ENCODE results near the gene LRMDA. TPM values are rescaled to one million over a fixed set of nuclear protein-coding genes. Genes with fewer than 3 reads are reported as not detected.
A peak's percentile ranks its signal among the peaks of the same experiment; 100 is the strongest.

Gene LRMDA
- total RNA-seq, 4 donors from 2014 or later = 2.2 to 7.8 (median 4.5) TPM

DNA sequence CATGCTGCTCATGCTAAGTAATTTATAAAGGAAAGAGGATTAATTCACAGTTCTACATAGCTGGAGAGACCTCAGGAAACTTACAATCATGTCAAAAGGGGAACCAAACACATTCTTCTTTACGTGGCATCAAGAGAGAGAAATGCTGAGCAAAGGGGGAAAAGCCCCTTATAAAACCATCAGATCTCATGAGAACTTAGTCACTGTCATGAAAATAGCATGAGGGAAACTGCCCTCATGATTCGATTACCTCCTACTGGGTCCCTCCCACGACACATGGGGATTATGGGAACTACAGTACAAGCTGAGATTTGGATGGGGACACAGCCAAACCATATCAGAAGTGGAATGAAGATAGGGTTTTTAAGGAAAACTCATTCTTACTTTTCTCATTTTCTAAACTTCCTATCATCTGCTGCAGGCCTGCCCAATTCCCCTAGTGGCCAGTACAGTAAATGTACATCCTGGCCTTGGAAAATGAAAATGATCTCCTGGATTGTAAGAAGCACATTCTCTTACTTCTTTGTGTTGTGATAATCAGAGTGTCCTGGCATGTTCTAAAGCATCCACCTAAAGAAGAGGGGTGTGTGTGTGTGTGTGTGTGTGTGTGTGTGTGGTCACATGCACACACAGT, 421.5 kb downstream of the LRMDA start:
- TF ChIP-seq POLR2AphosphoS5 (IDR thresholded peaks at IDR 0.05) = no peak
- TF ChIP-seq, protein P1, sequence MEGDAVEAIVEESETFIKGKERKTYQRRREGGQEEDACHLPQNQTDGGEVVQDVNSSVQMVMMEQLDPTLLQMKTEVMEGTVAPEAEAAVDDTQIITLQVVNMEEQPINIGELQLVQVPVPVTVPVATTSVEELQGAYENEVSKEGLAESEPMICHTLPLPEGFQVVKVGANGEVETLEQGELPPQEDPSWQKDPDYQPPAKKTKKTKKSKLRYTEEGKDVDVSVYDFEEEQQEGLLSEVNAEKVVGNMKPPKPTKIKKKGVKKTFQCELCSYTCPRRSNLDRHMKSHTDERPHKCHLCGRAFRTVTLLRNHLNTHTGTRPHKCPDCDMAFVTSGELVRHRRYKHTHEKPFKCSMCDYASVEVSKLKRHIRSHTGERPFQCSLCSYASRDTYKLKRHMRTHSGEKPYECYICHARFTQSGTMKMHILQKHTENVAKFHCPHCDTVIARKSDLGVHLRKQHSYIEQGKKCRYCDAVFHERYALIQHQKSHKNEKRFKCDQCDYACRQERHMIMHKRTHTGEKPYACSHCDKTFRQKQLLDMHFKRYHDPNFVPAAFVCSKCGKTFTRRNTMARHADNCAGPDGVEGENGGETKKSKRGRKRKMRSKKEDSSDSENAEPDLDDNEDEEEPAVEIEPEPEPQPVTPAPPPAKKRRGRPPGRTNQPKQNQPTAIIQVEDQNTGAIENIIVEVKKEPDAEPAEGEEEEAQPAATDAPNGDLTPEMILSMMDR (IDR thresholded peaks at IDR 0.05) = peak in 3 of 5 experiments; percentile 13 to 34 (median 23)
- WGBS, 2 donors (ENCODE audit: low coverage in 1 of 2) = 50 to 60% methylated on average over 1 to 3 of the region's 3 CpGs

GRCh38 chr10:75857269-75857846, 425.9 kb downstream of the LRMDA start:
- no peak overlapping the region for H3K4me3 ChIP-seq
- no peaks in the 10 kb centered on the region for H3K9me3 ChIP-seq
- H3K27ac ChIP-seq = no peak overlapping the region
- no peaks in the 10 kb centered on the region for H3K36me3 ChIP-seq
- TF ChIP-seq POLR2A (IDR thresholded peaks at IDR 0.05) = no peak
- TF ChIP-seq, protein P1 (IDR thresholded peaks at IDR 0.05) = no peak
- no peak for TF ChIP-seq EP300 (IDR thresholded peaks at IDR 0.05; ENCODE audit: low read depth)
- no peak for TF ChIP-seq POLR2AphosphoS5 (IDR thresholded peaks at IDR 0.05)
- no peaks in the 10 kb centered on the region for H3K4me1 ChIP-seq
- 71 to 72% methylated on average over 3 to 5 of the region's 5 CpGs for WGBS, 2 donors (ENCODE audit: low coverage in 1 of 2)
- intact Hi-C loops (cut with DNase I; ENCODE audit: low total_unique reads) = no loop called here
- in situ Hi-C loops (cut with MboI; ENCODE audit: low pct_ligation_motif_present in 1 of 4, low pct_unique_long_range_greater_than_20kb in 1 of 4, low sequenced_read_pairs in 3 of 4) = no loop called here
- no peak for DNase-seq
- no peaks in the 10 kb centered on the region for H3K27me3 ChIP-seq

More for the DNA sequence above, 421.5 kb downstream of the LRMDA start:
- in situ Hi-C loops (cut with MboI; ENCODE audit: low pct_ligation_motif_present in 1 of 4, low pct_unique_long_range_greater_than_20kb in 1 of 4, low sequenced_read_pairs in 3 of 4) = no loop called here
- no peaks in the 10 kb centered on the region for H3K27me3 ChIP-seq
- H3K27ac ChIP-seq = no peak overlapping the region
- intact Hi-C loops (cut with DNase I; ENCODE audit: low total_unique reads) = no loop called here
- no peak overlapping the region for H3K4me3 ChIP-seq
- no peaks in the 10 kb centered on the region for H3K9me3 ChIP-seq
- H3K36me3 ChIP-seq = no peaks in the 10 kb centered on the region
- no peak for DNase-seq
- no peaks in the 10 kb centered on the region for H3K4me1 ChIP-seq

GRCh38 chr10:75857896-75858295, 426.5 kb downstream of the LRMDA start:
- no peaks in the 10 kb centered on the region for H3K27me3 ChIP-seq
- no peak overlapping the region for H3K4me3 ChIP-seq
- no peaks in the 10 kb centered on the region for H3K9me3 ChIP-seq
- no peak overlapping the region for H3K27ac ChIP-seq
- intact Hi-C loops (cut with DNase I; ENCODE audit: low total_unique reads) (no loop called here), in situ Hi-C loops (cut with MboI; ENCODE audit: low pct_ligation_motif_present in 1 of 4, low pct_unique_long_range_greater_than_20kb in 1 of 4, low sequenced_read_pairs in 3 of 4) (no loop called here)
- no peak for DNase-seq
- 82 to 90% methylated on average over 3 to 4 of the region's 4 CpGs for WGBS, 2 donors (ENCODE audit: low coverage in 1 of 2)
- TF ChIP-seq POLR2AphosphoS5 (IDR thresholded peaks at IDR 0.05) (no peak), POLR2A (IDR thresholded peaks at IDR 0.05) (no peak), EP300 (IDR thresholded peaks at IDR 0.05; ENCODE audit: low read depth) (no peak)
- TF ChIP-seq, protein P1 (IDR thresholded peaks at IDR 0.05) = no peak
- no peaks in the 10 kb centered on the region for H3K4me1 ChIP-seq
- H3K36me3 ChIP-seq = no peaks in the 10 kb centered on the region

DNA sequence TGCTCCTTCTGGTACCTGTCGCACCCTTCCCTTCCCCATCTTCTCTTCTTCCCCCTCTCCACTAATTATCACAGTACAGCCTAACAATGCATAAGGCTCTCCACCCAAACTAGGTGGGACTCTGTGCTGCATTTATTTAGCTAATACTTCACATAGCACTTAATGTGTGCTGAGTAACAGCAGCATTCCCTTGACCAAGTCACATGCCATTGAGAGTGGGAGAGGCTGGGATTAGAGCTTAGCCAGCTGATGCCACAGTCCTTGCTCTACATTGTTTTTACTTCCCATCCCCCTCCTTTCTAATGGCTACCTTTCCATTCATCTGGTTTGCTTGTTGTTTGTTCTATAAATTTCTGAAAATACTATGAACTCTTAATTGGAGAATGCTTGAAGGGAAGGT, 426.9 kb downstream of the LRMDA start:
- Histone ChIP-seq H3K36me3 (no peaks in the 10 kb centered on the region), H3K9me3 (no peaks in the 10 kb centered on the region)
- intact Hi-C loops (cut with DNase I; ENCODE audit: low total_unique reads) = no loop called here

More for the DNA sequence above, 426.9 kb downstream of the LRMDA start:
- TF ChIP-seq, protein P1 (IDR thresholded peaks at IDR 0.05) = no peak
- TF ChIP-seq POLR2A (IDR thresholded peaks at IDR 0.05) (no peak), EP300 (IDR thresholded peaks at IDR 0.05; ENCODE audit: low read depth) (no peak), POLR2AphosphoS5 (IDR thresholded peaks at IDR 0.05) (no peak)
- Histone ChIP-seq H3K4me1 (no peaks in the 10 kb centered on the region), H3K27ac (no peak overlapping the region), H3K27me3 (no peaks in the 10 kb centered on the region), H3K4me3 (no peak overlapping the region)
- in situ Hi-C loops (cut with MboI; ENCODE audit: low pct_ligation_motif_present in 1 of 4, low pct_unique_long_range_greater_than_20kb in 1 of 4, low sequenced_read_pairs in 3 of 4) = no loop called here
- 100% methylated on average over 1 of the region's 1 CpG; no CpG with 5 or more reads in 1 of the 2 donors for WGBS, 2 donors (ENCODE audit: low coverage in 1 of 2)
- no peak for DNase-seq

Measured in transverse colon (tissue), 4 donors.